Measurements from ENCODE around the gene MRAP.

Gene MRAP

GRCh38 chr21:32298658-32299081 is at the start of gene MRAP:
Gene MRAP, plus strand, starts transcription at chr21:32298855. Its CDS starts 117 bp downstream, at chr21:32298972.
- no peak for DNase-seq (ENCODE audit: low read depth)
- no peak within 1 kb of the TSS for H3K4me3 ChIP-seq (ENCODE audit: low read length)
- no peak for TF ChIP-seq CTCF (IDR thresholded peaks at IDR 0.05; ENCODE audit: insufficient read depth, low read depth, low read length, missing control alignments)

- no peak for TF ChIP-seq CTCF (IDR thresholded peaks at IDR 0.05; ENCODE audit: insufficient read depth, low read depth, low read length, missing control alignments)
- no peak for DNase-seq (ENCODE audit: low read depth)
- H3K4me3 ChIP-seq (ENCODE audit: low read length): no peak overlapping the region
Observed at GRCh38 chr21:32249511-32250280, 49.0 kb upstream of the MRAP start.

DNA sequence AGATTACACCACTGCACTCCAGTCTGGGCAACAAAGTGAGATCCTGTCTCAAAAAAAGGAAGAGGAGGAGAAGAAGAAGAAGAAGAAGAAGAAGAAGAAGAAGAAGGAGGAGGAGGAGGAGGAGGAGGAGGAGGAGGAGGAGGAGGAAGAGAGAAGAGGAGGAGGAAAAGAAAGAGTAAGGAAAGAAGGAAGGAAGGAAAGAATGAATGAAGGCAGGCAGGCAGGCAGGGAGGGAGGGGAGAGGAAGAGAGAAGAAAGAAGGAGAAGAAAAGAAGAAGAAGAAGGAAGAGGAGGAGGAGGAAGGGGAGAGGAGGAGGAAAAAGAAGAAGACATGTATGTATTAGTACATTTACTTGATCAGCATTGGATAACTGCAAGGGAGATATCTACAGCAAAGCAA is 46.5 kb upstream of the MRAP start:
- TF ChIP-seq CTCF (IDR thresholded peaks at IDR 0.05; ENCODE audit: insufficient read depth, low read depth, low read length, missing control alignments): no peak
- H3K4me3 ChIP-seq (ENCODE audit: low read length): no peak overlapping the region
- no peak for DNase-seq (ENCODE audit: low read depth)

DNA sequence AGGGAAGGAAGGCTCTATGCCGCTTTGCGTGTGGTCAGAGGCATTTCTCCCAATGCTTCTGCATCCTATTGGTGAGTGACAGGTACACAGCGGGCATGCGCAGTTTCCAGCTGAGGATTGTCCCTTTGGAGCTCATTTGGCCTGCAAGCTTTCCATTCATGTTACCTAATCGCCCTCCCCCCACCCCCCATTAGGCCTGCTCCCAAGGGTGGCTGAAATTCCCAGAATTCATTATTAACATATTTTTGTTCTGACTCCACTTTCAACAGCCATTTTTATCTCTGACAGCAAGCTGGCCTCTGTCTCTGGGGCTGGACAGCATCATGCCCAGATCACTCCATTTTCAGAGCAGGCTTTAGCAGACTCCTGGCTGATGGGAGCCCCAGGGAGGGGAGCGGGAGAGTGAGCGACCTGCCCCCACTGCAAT is 45.4 kb upstream of the MRAP start:
- no peak for DNase-seq (ENCODE audit: low read depth)
- H3K4me3 ChIP-seq (ENCODE audit: low read length): no peak overlapping the region
- no peak for TF ChIP-seq CTCF (IDR thresholded peaks at IDR 0.05; ENCODE audit: insufficient read depth, low read depth, low read length, missing control alignments)

GRCh38 chr21:32256251-32256650 is 42.4 kb upstream of the MRAP start:
- no peak overlapping the region for H3K4me3 ChIP-seq (ENCODE audit: low read length)
- no peak for TF ChIP-seq CTCF (IDR thresholded peaks at IDR 0.05; ENCODE audit: insufficient read depth, low read depth, low read length, missing control alignments)
- DNase-seq (ENCODE audit: low read depth): no peak

DNA sequence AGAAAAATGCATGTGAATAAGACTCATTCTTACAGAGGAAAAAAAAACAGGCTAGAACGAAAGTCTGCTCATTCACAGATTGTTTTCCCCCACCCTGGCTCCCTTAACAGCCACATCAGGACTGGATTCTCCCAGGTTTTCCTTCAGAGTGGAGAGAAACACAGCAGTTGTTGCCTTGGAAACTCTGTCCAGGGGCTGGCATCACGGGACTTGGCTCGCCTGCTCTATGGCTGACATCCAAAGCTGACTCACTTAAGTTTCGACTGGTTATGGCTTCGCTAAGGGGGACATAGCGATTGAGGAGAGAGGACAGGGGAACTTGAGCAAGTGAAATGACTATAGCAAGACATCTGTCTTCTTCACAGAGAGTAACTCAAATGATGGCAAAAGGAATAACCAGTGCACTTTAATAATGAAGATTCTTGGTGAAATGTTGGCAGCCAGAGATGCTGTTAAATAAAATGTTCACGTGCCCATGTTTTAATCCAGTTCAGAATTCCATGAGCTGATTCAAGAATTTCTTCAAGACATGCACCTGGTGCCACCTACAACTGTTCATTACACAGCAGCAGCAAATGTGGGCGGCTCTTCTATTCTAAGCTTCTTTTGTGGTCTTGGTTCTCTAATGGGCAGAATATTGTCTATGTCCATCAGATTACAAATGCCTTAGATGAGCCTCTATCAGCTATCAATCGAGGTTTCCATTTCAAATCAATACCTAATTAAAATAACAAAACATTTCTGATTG is 41.6 kb upstream of the MRAP start:
- no peak overlapping the region for H3K4me3 ChIP-seq (ENCODE audit: low read length)
- DNase-seq (ENCODE audit: low read depth): peak; percentile 55
- no peak for TF ChIP-seq CTCF (IDR thresholded peaks at IDR 0.05; ENCODE audit: insufficient read depth, low read depth, low read length, missing control alignments)

Measured in epithelial cell of esophagus (primary cell).